Measurements from ENCODE around the gene ZNF687. TPM values are rescaled to one million over a fixed set of nuclear protein-coding genes. Genes with fewer than 3 reads are reported as not detected.

Gene ZNF687
- total RNA-seq, 1 donor from 2014 or later, result 22.5 TPM

DNA sequence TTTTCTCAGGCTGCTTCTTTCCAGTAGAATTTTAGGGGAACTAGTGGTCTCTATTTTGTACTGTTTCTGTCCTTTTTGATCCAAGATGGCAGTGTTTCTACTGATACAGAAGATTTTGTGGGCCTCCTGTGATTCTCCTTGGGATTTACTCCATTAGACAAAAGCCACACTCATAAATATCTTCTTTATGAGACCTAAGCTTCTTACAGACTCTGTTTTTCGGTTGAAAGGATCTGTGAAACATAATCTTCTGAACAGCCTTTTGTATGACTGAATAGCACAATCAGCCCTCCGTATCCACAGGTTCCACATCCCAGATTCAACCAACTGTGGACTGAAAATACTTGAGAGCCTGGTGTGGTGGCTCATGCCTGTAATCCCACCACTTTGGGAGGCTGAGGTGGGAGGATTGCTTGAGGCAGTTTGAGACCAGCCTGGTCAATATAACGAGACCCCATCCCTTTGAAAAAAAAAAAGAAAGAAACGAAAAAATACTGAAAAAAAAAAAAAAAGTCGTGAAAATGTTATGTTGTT lies 38.3 kb upstream of the ZNF687 start:
- Histone ChIP-seq H3K9me3 (no peaks in the 10 kb centered on the region), H3K4me3 (no peak overlapping the region), H3K4me1 (no peaks in the 10 kb centered on the region), H3K36me3 (peaks cover 100% of the 10 kb centered on the region), H3K27ac (no peak overlapping the region), H3K27me3 (no peaks in the 10 kb centered on the region)
- DNase-seq (no peak), ATAC-seq (no peak)
- intact Hi-C loops (cut with DNase I), result no loop called here
- TF ChIP-seq, protein P1, sequence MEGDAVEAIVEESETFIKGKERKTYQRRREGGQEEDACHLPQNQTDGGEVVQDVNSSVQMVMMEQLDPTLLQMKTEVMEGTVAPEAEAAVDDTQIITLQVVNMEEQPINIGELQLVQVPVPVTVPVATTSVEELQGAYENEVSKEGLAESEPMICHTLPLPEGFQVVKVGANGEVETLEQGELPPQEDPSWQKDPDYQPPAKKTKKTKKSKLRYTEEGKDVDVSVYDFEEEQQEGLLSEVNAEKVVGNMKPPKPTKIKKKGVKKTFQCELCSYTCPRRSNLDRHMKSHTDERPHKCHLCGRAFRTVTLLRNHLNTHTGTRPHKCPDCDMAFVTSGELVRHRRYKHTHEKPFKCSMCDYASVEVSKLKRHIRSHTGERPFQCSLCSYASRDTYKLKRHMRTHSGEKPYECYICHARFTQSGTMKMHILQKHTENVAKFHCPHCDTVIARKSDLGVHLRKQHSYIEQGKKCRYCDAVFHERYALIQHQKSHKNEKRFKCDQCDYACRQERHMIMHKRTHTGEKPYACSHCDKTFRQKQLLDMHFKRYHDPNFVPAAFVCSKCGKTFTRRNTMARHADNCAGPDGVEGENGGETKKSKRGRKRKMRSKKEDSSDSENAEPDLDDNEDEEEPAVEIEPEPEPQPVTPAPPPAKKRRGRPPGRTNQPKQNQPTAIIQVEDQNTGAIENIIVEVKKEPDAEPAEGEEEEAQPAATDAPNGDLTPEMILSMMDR (IDR thresholded peaks at IDR 0.05), result no peak

DNA sequence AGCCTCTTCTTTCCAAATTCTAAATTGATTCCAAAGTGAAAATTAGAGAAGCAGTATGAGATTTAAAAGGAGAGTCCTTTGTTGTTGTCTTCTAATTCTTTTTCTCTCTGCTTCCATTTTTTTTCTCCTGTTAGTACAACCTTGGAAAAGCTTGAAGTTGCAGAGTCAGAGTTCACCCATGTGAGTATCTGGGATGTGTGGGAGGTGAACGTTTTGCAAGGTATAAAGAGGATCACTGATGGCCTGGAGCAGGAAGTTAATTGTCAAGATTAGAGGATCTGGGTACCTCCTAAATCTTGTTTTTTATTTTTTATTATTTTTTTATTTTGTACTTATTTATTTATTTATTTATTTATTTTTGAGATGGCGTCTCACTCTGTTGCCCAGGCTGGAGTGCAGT lies 35.3 kb upstream of the ZNF687 start:
- Histone ChIP-seq H3K27me3 (no peaks in the 10 kb centered on the region), H3K9me3 (no peaks in the 10 kb centered on the region), H3K4me1 (no peaks in the 10 kb centered on the region), H3K4me3 (no peak overlapping the region), H3K27ac (no peak overlapping the region), H3K36me3 (peaks cover 82% of the 10 kb centered on the region)
- TF ChIP-seq, protein P1 (IDR thresholded peaks at IDR 0.05), result no peak
- DNase-seq (no peak), ATAC-seq (peak; percentile 42)
- intact Hi-C loops (cut with DNase I), result no loop called here

DNA sequence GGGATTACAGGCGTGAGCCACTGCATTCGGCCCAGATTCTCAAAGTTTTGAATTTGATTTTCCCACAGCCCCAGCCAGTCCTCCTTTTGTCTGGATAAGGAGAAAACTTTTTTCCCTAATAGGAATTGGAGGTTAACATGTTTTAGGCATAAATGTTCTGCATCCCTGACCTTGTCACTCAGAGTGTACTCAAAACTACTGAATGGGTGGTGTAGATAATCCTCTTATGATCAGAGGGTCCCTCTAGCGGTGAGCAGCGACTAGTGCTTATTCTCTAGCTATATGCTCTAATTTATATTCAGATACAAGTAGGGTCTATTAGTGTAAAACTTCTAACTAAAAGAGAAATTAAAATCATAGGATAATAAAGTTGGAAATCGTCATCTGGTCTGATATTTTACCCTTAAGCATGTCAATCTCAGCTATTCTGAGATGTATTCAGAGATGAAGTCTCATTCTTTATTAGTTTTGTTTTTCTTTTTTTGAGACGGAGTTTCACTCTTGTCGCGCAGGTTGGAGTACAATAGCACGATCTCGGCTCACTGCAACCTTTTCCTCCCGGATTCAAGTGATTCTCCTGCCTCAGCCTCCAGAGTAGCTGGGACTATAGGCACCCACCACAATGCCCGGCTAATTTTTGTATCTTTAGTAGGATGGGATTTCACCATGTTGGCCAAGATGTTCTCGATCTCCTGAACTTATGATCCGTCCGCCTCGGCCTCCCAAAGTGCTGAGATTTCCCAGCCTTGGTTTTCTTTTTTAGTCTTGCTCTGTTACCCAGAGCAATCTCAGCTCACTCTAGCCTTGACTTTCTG lies 30.2 kb upstream of the ZNF687 start:
- no peak for DNase-seq
- ATAC-seq, result peak; percentile 68
- Histone ChIP-seq H3K36me3 (peaks cover 31% of the 10 kb centered on the region), H3K27me3 (no peaks in the 10 kb centered on the region), H3K4me1 (peaks cover 9% of the 10 kb centered on the region), H3K27ac (no peak overlapping the region), H3K9me3 (no peaks in the 10 kb centered on the region), H3K4me3 (no peak overlapping the region)
- TF ChIP-seq, protein P1 (IDR thresholded peaks at IDR 0.05), result peak; percentile 88
- intact Hi-C loops (cut with DNase I), result no loop called here

DNA sequence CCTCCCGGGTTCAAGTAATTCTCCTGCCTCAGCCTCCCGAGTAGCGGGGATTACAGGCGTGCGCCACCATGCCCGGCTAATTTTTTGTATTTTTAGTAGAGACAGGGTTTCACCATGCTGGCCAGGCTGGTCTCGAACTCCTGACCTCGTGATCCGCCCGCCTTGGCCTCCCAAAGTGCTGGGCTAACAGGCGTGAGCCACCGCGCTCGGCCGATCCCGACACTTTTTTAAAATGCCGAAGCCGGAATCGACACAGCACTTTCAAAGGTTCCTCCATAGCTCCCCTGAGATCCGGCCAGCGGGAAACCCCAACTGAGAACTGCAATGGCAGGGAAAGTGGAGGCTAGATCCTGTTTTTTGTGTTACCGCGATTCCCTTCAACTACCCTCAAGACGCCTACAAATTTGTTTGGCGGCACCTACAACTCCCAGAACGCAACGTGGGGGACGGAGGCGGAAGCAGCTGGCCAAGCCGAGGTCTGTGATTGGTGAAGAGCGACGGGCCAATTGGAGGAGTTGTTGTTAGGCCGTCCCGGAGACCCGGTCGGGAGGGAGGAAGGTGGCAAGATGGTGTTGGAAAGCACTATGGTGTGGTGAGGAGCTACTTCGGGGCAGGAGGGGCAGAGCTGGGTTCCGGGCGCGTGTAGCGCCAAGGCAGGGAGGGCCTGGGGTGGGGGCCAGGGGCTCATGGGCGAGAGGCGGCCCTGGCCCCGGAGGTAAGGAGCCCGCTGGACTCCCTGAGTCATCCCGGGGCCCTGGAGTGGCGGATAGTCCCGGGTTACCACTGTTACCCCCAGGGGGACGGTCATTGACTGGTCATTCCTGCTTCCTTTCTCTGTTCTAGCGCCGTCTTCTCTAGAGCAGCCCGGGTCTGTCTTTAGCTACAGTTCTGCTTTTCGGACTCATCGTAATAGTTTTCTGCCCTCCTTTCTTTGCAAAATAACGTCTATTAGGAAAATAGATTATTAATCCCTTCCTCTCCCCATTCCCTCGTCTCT lies 27.6 kb upstream of the ZNF687 start, which contains the start of gene PSMD4:
Gene PSMD4 (plus strand): TSS at position 518 of the 997 bp plus-strand sequence. CDS start 49 bp downstream, at position 567.
- Histone ChIP-seq H3K27me3 (no peaks in the 10 kb centered on the region), H3K9me3 (no peaks in the 10 kb centered on the region), H3K4me3 (peak within 1 kb of the TSS; percentile 95), H3K36me3 (peaks cover 5% of the 10 kb centered on the region), H3K27ac (peak within 1 kb of the TSS; percentile 88), H3K4me1 (peaks cover 14% of the 10 kb centered on the region)
- intact Hi-C loops (cut with DNase I), result no loop called here
- DNase-seq (peak; percentile 96), ATAC-seq (peak; percentile 100)
- TF ChIP-seq, protein P1 (IDR thresholded peaks at IDR 0.05), result no peak

DNA sequence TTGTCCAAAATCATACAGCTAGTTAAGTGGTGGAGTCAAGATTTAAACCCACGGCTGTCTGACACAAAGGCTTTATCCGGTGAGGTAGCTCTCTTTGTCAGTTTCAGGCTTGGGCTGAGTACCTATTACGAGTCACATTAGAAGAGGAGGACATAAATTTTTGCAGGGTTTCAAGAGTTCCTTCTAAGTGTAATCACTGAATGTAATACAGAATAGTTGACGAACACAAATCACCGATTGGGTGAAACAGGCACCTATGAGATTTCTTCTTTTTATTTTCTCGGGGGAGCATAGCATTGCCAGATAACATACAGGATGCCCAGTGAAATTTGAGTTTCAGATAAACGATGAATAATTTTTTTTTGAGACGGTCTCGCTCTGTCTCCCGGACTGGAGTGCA lies 26.7 kb upstream of the ZNF687 start:
- Histone ChIP-seq H3K36me3 (no peaks in the 10 kb centered on the region), H3K4me3 (peak overlapping the region; percentile 95), H3K27ac (peak overlapping the region; percentile 88), H3K4me1 (peaks cover 14% of the 10 kb centered on the region), H3K27me3 (no peaks in the 10 kb centered on the region), H3K9me3 (no peaks in the 10 kb centered on the region)
- ATAC-seq, result no peak
- no peak for DNase-seq
- TF ChIP-seq, protein P1 (IDR thresholded peaks at IDR 0.05), result no peak
- intact Hi-C loops (cut with DNase I), result no loop called here

All from upper lobe of right lung (tissue), 1 donor.